C1 segment of cervical spinal cord (tissue), 14 donors: ENCODE measurements around the gene SLC35F6.
A peak's percentile ranks its signal among the peaks of the same experiment; 100 is the strongest.
"Not testable (repeated sequence)": the region's sequence is repeated elsewhere in the genome, so short reads cannot be mapped to it uniquely, and the experiment has no call there.

Source experiments
- DNase-seq, 14 donors: peaks; one replicate each; lab custom pipeline; 2025; lab: John Stamatoyannopoulos, UW

The SLC35F6 gene

DNA sequence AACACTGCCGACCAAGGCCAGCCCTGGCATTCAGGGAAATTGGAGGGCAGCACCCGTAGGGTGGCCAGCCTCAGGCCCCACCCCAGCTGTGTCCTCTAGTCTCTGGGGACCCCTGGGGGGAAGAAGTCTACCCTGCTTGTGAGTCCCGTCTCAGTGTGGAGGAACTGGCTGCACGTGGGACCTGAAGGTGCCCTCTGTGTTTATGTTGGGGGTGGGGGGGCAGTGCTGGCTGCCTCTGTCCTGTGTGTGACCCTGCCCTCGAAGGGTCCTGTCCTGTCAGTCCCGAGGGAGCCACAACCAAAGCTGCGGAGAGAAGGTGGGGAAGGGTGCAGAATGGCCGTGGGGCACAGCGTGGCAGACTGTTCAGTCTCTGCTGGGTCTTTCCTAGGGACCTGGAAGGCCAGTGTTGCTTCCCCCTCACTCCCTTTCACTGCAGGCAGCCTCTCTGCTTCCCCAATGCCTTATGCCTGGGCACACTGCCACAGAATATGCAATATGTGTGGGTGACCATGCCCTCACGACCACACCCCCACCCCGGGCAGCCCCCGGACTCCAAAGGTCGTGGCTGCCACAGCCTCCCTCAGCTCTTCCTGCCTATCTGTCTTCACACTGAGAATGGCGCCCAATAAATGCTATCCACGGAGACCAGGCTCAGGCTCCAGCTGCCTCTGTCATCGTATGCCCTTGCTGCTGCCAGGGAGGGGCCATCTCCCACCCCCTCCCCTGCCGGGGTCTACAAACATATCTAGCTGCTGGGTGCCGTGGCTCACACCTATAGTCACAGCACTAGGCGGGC lies 33.3 kb upstream of the SLC35F6 start:
- DNase-seq: no peak

DNA sequence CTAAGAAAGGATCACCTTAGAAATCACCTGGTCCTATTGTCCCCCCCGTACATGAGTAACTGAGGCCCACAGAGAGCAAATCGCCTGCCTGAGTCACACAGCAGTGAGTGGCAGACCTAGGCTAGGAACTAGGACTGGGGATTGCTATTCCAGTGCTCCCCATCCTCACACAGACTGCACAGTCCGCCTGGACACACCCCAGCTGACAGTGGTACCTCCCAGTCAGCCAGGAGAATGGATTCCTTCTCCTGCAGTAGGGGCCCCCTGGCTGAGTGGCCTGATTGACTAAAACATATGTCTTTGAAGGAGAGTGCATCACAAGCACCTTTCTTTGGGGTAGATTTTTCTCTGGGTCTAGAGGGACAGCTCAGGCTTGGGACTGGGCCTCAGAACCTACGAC lies 32.4 kb upstream of the SLC35F6 start:
- no peak for DNase-seq

DNA sequence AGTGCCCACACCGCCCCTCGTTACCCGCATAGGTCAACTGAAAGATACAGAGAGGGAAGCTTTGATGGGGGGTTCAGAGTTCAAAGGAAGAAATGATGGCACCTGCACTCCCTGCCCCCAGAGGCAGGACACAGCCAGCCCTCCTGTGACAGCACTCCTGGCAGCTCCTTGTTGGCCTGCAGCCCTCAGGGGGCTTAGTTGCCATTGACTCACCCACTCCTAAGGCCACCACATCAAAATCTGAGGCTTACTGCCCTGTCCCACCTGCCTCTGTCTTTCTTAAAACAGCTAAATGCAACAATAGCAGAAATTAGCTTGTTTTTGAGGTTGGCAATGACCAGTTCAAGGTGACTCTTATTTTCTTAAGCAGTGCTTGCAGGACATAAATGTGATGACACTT lies 31.6 kb upstream of the SLC35F6 start:
- no peak for DNase-seq

DNA sequence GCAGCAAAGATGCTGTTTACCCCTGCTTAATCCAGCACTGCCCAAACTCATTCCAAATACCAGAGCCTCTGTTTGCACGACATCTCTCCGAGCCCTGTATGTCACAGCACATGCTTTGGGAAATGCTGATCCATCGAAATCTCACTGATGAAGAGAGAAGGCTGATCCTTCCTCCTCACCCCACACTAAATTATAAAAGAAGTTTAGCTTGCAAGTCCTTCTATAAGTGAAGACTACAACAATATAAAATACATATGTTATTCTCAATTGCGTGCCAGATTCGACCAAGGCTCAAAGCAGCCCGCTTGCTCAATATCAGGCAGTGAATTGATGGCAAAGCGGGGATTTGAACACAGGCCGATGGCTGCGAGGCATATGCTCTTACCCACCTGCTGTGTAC lies 30.7 kb upstream of the SLC35F6 start:
- no peak for DNase-seq

DNA sequence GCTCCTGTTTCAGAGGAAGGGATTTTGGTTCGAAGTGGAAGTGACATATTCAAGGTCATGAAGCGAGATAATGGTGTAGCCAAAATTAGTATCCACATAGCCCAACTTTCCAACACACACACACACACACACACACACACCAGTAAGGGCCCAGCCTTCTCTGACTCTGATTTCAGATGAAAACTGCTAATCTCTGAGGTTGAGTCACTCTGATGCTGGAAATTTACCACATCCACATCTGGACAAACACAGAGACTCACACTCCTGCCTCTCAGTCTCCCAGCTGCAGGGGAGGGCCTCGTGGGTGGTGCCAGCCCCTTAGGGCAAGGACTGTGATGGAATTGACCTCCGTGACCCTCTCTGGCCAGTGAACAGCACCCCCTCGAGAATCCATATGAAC lies 29.0 kb upstream of the SLC35F6 start:
- no peak for DNase-seq

DNA sequence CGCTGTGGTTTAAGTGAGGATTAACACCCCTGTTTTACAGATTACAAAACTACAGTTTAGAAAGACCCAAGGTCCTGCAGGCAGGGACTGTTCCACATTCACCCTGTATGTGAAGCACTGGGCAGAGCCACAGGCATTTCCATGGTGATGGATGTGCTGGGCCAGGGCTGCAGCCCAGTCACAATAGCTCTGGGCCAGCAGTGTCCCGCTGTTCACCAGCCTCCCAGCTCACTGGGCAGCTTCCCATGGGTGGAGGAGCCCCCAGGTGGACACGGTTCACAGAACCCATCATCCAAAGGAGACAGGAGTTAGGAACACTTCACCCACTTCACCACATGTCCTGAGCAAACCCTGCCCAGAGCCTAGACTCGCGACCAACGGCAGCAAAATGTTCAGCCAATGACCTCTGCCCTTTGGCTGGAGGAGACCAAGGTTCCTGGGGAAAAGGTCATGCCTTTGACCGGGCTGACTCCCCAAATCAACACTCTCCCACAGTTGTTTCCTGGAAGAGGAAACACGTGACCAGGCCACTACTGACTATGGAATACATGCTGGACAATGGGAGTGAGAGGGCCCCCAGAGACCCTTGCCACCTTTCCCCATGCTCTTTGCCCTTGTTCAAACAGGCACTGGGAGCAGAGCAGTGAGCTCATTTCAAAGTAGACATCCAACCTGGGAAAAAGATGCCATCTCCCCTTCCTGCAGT lies 28.0 kb upstream of the SLC35F6 start:
- DNase-seq: peak in 3 of 14 donors; percentile 17 to 35 (median 31)

DNA sequence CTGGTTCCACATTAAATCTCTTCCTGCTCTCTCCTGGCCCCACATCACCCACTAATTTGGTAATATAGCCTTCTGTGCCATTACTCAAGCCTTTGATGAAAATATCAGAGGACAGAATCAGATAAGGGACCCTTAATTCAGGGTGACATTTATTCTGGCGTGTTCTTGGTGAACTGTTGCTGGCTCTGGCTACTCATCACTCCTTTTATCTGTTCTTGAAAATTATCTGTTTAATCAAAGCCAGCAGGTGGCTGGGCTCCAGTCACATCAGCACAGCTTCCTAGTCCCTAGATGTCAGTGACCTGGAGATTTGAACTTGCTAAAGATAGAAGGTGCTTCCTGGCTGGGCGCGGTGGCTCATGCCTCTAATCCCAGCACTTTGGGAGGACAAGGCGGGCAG lies 26.9 kb upstream of the SLC35F6 start:
- no peak for DNase-seq

DNA sequence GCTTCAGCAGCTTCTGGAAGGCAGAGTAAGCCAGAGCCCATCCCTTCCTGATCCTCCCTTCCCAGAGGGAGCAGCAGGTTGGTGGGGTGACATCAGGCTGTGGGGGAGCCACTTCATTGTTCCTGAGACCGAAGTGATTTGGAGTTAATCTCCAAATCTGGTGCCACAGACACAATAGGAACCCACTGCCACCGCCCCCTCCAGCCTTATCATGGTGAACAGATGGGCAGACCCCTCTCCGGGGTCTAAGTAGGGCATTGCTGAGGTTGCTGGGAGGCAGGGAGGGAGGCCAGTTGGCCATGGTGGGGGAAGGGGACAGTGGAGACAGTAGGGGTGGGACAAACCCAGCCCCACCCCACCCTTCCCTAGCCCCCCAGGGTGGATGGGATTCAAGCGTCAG lies 25.6 kb upstream of the SLC35F6 start:
- no peak for DNase-seq

DNA sequence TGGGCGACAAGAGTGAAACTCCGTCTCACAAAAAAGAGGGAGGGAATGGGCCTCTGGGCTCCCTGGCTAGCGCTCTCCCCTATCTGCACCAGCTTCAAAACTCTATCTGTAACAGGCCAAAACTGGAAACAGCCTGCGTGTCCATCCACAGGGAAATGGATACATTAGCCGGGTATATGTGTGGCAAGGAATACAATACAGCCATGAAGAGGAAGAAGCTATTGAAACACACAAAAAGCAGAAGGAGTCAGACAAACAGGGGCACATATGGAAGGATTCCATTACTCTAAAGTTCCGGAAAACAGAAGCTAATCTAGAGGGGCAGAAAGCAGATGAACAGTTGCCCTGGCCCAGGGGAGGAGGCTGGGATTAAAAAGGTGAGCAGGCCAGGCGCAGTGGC lies 24.6 kb upstream of the SLC35F6 start:
- no peak for DNase-seq

DNA sequence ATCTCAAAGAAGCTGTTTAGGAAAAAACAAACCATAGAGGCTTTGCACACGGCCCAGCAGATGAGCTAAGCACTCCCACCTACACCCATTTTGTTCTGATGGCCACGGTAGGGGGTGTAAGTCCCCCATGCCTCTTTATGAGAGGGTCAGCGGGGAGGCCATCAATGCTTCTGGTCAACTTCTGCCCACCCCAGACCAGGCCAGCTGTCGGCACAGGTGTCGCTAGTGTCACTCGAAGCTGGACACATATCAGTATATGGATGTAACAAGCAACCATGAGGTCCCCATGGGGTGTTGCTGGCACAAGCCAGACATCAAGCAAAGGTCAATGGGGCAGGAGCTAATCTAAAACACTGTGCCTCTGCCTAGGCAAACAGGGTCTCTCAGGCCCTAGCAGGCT lies 23.7 kb upstream of the SLC35F6 start:
- no peak for DNase-seq

DNA sequence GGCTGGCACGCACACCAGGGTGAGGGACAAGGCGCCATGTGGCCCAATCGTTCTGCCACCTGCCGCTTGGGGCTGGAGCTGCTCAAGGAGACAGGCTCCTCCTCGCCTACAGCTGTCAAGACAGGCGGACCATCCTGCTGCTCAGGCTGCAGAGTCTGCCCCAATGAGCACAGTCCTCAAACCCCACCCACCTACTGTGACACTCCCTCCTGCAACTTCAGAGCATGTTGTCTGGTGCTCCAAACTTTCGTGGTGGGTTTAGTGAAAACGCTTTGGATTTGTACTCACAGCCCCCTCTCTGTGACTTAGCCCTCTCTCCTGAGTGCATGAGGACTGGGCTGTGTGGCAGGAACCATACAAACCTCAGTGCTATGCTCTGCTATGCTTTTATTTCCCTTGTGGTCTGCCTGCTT lies 23.2 kb upstream of the SLC35F6 start:
- DNase-seq: no peak

DNA sequence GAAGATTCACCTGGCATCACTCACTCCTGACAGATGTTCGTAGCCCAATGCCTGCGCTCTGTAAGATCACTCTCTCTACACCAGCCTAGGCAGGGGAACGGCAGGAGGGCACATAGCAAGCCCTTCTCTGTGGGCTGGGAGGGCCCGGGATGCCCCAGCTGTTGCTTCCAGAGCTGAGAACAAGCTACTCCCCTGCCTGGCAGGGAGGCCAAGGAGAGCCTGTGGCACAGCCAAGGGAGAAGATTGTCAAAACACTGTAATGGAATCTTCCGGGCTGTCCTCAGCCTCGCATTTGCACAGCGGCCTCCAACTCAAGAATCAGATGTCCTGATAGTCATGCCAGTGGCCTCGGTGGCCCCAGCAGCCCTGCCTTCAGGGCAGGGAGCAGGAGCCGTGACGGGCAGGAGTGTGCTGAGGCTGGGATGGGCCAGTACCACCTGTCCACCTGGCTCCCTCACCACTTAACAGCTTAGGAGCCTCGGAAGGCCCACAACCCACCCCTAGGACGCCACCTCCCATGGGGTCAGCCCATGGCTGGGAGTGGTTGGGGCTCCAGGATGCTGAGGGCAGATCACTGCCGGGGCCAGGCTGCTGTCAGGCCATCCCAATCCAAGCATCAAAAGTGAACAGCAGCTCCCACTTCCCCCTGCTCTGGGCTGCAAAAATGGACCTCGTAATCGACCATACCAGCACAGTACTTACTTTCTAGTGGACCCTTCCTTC lies 21.9 kb upstream of the SLC35F6 start:
- no peak for DNase-seq

DNA sequence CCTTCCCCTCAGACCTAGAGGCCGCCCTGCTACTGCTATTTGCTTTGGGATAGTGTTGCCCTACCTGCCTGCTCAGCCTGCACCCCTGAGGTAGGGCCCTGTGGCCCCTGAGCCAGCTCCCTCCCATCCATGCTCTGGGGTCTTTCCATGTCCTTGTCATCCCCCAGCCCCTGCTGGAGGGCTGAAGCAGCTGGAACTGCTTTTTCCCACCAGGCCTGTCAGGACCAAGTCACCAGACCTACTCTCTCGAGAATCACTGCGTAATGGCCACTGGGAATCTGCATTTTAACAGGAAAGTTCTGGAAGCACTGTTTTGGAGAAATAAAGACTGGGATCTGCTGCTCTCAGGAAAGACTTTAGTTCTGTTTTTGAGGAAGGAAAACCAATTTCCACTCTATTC lies 20.2 kb upstream of the SLC35F6 start:
- no peak for DNase-seq

DNA sequence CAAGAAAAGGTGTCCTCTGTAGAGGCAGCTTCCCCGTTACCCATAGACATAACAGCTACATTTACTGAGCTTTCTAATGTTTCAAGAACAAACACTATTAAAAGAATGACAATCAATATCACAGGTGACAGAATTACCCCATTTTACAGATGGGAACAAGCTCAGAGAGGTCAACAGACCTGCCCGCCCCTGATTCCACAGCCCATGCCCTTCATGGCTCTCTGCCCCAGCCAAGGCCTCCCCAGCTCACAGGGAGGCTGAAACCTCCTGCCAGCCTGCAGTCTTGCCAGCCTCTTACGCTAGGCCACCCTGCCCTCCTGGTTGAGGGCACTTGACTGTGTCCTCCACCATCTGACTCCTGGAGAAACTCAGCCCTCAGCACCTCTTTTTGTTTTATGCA lies 19.1 kb upstream of the SLC35F6 start:
- DNase-seq: no peak

DNA sequence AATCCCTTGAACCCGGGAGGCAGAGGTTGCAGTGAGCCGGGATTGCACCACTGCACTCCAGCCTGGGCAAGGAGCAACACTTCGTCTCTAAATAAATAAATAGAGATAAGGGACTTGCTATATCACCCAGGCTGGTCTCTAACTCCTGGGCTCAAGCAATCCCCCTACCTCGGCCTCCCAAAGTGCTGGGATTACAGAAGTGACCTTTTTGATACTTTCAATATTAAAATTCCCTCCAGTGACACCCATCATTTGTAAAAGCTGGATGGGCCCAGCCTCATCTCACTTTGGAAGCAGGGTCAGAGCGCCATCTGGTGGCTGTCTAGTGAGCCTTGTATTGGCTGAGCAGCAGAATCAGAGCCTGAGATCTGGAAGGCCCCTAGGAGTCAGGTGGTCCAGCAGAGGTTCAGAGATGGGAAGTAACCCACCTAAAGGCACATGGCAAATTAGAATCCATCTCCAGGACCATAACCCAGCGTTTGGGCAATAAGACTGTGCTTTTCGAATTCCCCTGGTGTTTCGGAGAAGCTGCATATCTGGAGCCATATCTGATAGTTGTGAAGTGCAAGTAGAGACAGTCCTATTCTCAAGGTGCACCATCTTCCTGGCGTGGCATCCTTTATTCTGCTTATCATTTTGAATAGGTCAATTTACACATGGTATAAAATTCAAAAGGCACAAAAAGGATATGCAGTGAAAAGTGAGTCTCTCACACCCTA lies 18.3 kb upstream of the SLC35F6 start:
- peak in 13 of 14 donors; percentile 10 to 83 (median 53) for DNase-seq

DNA sequence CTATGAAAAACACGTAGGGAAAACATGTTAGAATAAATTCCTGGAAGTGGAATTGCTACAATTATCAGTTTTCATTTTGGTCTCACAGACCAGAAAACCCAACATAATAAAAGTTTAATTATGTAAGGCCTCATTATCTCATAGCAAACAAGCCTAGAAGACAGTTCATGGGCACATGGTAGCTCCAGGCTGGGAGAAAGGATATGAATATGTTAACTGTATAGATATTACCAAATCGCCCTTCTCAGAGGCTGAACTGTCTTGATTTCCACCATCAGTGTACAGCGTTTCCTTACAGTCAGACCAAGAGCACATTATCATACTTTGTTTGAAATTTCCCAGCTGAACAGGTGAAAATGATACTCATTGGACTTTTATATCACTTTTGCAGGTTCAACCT lies 17.1 kb upstream of the SLC35F6 start:
- DNase-seq: no peak

DNA sequence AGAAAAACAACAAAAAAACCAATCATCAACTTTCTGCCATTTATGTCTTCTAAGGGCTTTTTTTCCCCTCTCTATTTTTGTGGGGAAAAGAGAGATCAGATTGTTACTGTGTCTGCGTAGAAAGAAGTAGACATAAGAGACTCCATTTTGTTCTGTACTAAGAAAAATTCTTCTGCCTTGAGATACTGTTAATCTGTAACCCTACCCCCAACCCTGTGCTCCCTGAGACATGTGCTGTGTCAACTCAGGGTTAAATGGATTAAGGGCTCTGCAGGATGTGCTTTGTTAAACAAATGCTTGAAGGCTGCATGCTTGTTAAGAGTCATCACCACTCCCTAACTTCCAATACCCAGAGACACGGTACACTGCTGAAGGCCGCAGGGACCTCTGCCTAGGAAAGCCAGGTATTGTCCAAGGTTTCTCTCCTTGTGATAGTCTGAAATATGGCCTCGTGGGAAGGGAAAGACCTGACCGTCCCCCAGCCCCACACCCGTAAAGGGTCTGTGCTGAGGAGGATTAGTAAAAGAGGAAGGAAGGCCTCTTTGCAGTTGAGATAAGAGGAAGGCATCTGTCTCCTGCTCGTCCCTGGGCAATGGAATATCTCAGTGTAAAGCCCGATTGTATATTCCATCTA lies 14.2 kb upstream of the SLC35F6 start:
- not testable (repeated sequence) for DNase-seq

DNA sequence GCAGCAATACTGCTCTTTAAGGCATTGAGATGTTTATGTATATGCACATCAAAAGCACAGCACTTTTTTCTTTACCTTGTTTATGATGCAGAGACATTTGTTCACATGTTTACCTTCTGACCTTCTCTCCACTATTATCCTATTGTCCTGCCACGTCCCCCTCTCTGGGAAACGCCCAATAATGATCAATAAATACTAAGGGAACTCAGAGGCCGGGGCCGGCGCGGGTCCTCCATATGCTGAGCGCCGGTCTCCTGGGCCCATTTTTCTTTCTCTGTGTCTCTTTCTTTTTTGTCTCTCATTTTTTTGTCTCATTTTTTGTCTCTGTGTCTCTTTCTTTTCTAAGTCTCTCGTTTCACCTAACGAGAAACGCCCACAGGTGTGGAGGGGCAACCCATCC lies 13.6 kb upstream of the SLC35F6 start:
- DNase-seq: not testable (repeated sequence)

DNA sequence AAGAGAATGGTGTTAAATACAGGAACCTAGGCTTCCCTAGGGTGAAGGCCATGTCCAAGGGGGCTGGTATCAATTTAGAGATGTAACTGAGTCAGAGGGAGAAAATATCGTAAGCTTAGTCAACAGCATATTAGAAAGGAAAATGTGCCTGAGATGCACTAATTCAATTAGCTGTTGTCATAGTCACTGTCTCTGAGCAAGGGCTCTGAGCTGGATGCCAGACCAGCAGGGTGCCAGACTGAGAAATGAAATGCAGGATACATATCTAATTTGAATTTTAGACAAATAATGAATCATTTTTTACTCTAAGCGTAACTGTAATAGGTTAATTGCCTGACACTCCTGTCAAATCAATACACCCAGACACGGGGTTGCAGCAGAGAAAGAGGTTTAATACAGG lies 11.4 kb upstream of the SLC35F6 start:
- no peak for DNase-seq

DNA sequence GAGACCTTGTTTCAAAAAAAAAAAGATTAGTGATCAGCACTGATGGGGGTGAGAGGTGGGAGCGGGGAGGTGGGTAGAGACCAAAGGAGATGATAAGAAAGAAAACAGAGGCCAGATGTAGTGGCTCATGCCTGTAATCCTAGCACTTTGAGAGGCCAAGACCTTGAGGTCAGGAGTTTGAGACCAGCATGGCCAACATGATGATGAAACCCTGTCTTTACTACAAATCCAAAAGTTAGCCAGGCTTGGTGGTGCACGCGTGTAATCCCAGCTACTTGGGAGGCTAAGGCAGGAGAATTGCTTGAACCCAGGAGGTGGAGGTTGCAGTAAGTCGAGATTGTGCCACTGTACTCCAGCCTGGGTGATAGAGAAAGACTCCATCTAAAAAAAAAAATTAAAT lies 9.5 kb upstream of the SLC35F6 start:
- DNase-seq: no peak

DNA sequence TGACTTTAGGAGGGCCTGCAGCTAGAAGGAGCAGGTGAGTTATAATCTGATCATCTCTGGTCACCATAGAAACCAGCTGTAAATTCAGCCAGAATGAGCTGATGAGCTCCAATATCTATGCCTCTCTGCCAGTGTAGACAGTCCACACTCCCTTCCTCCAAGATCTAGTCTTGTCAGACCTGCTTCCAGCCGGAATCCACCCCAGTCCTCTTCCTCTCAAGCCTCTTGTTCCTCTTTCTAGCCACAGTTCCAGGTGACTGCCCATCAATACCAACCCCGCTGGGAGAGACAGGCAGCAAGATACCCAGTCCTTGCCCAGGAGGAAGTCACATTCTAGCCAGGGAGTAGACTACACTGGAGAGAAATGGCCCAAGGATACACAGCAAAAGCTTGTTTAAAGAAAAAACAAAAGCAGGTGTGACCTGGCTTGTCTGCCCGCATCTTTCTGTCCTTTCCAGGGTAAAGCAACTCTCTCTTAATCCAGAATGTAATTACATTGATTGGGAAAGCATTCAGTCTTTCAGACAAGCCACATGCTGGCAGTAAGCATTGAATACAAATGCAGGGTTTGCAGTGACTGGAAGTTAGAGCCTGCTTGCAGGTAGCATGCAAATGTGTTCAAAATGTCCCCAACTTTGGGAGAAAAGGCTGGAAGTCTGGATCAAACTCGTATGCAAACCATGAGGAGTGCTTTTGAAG lies 9.0 kb upstream of the SLC35F6 start:
- DNase-seq: no peak
